Spleen (tissue), 11 donors: ENCODE results near the gene PLSCR4. TPM values are rescaled to one million over a fixed set of nuclear protein-coding genes. Genes with fewer than 3 reads are reported as not detected.

Experiments used
- DNase-seq: peaks from one replicate; pipeline ENCODE4 v3.0.0-alpha.2; 2020
- H3K27ac ChIP-seq, 8 donors: fragments of 200-600 bp; sonication (generic) in 7 of 8; 1 replicate in 4 of 8; 2 replicates in 4 of 8; pipeline versions ENCODE4 v1.5.0 to v1.8.0; 2016 to 2021; ENCODE audit warnings: inconsistent platforms in 4 of 8, mild to moderate bottlenecking in 4 of 8, moderate library complexity in 1 of 8
- H3K27me3 ChIP-seq, 7 donors: fragments of 200-600 bp; sonication (generic) in 6 of 7; replicated peaks in 1 of 7; 1 replicate in 4 of 7; 2 replicates in 3 of 7; pipeline versions ENCODE4 v1.5.0 to v1.8.0; 2016 to 2021; ENCODE audit warnings: inconsistent platforms in 3 of 7, mild to moderate bottlenecking in 1 of 7
- H3K36me3 ChIP-seq, 6 donors: fragments of 200-600 bp; sonication (generic) in 5 of 6; 1 replicate in 4 of 6; 2 replicates in 2 of 6; pipeline versions ENCODE4 v1.5.0 to v1.8.0; 2016 to 2021; ENCODE audit warnings: inconsistent platforms in 2 of 6
- H3K4me1 ChIP-seq, 6 donors: fragments of 200-600 bp; sonication (generic) in 5 of 6; 1 replicate in 3 of 6; 2 replicates in 3 of 6; pipeline versions ENCODE4 v1.5.0 to v1.8.0; 2016 to 2021; ENCODE audit warnings: inconsistent platforms in 3 of 6
- H3K4me3 ChIP-seq, 8 donors: fragments of 200-600 bp; sonication (generic) in 7 of 8; 1 replicate in 4 of 8; 2 replicates in 4 of 8; pipeline versions ENCODE4 v1.5.0 to v1.8.0; 2016 to 2021; ENCODE audit warnings: inconsistent platforms in 4 of 8, mild to moderate bottlenecking in 4 of 8, moderate library complexity in 2 of 8
- H3K9me3 ChIP-seq, 8 donors: fragments of 200-600 bp; sonication (generic) in 7 of 8; 1 replicate in 4 of 8; 2 replicates in 4 of 8; pipeline versions ENCODE4 v1.5.0 to v1.8.0; 2016 to 2021; ENCODE audit warnings: inconsistent platforms in 4 of 8
- POLR2A ChIP-seq, 3 donors: fragments of 450-650 bp; IDR thresholded peaks; one replicate each; pipeline ENCODE4 v1.5.1; 2017; ENCODE audit warnings: antibody characterized with exemption in 3 of 3, mild to moderate bottlenecking in 1 of 3
- POLR2AphosphoS5 ChIP-seq, 3 donors: sonication (generic); formaldehyde crosslinking; IDR thresholded peaks; one replicate each; pipeline ENCODE4 v1.5.1; 2017; ENCODE audit warnings: antibody characterized with exemption in 3 of 3
- WGBS, 5 donors: extraction: QIAGEN DNeasy Blood & Tissue Kit in 3 of 5; methylation state at CpG; one replicate each; pipeline versions ENCODE4 v1.1.5 to v1.1.7; 2013 to 2018; 5-methylcytosine and 5-hydroxymethylcytosine counted together
- intact Hi-C: fragments of 100-400 bp; cut with DNase I; formaldehyde crosslinking; loops from one replicate; pipeline ENCODE4 v1.15.0; 2023; ENCODE audit warnings: low total_unique reads
- polyA plus RNA-seq, 3 donors: library from polyadenylated mRNA; stranded (reverse); fragments of 200-250 nt; gene quantifications; one replicate each; pipeline ENCODE4 v1.2.1, GENCODE V29; 2013
- total RNA-seq, 7 donors: library from RNA; depleted of rRNA in 3 of 7; stranded (reverse); fragments of >200 nt in 3 of 7; fragmentation: NEBNext Ultra II Directional in 4 of 7; extraction: Animal tissue kit (Norgen Biotek cat#: 25700) in 4 of 7; gene quantifications; one replicate each; pipeline versions ENCODE4 v1.1.0 to v1.2.1, GENCODE V29; 2016 to 2021
- TF ChIP-seq, protein P1 (sequence below), 11 experiments: fragments of 200-600 bp in 7 of 11; fragments of 450-650 bp in 4 of 11; sonication (generic) in 4 of 11; IDR thresholded peaks in 8 of 11; conservative IDR thresholded peaks in 3 of 11; 1 replicate in 7 of 11; 2 replicates in 4 of 11; pipeline versions ENCODE4 v1.4.0 to v1.8.0; 2016 to 2021; ENCODE audit warnings: antibody characterized with exemption in 11 of 11, inconsistent platforms in 4 of 11, mild to moderate bottlenecking in 1 of 11
- donor health status: healthy with polysubstance abuse.
- donor health status: DM: no; HTN: no; CAD: no; lungs with moderate emphysema.
- donor health status: DM: no; HTN: no; CAD: no.
- donor health status: Bipolar disorder and iron deficiency.
- donor health status: healthy.
- donor health status: DM: no; HTN: no; CAD: no.
- donor health status: DM: yes; HTN: yes; CAD: no.

The PLSCR4 gene
- total and polyA plus RNA-seq, 10 donors = 4.7 to 77.5 (median 36.0) TPM

DNA sequence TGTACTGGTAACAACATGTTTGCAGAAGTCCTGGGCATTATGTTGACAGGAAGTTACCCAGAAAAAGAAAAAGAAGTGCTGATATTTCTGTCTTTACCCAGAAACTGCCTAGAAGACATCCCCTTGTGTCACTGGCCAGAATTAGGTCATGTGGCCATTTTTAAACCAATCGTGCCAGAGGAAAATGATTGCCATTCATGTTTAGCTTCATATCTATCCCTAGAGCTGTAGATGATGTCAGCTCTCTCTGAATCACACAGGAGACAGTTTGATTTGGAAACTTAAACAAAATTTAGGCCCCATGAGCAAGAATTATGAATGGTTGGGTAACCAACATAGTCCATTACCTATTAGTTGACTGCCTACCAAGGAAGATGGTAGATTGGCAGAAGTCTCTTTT, 81.0 kb downstream of the PLSCR4 start:
- 82 to 92% (median 89%) methylated on average over 1 of the region's 1 CpG for WGBS, 5 donors
- DNase-seq = no peak

DNA sequence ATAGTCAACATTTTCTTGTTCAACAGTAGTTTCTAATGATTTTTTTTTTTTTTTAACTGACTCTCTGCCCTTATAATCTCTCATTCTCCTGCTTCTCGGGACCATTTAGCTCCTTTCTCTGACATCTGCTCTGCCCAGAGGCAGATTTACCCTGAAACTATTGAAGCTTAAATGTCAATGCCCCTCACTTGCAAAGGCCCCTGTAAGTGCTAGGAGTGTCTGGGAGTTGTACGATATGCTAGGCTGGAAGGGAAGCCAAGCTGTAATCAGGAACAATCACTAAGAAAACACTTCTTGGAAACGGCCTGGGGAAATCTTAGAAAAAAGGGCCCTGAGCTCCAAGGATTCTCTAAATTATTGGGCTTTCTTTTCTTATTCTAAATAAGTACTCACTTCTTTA, 84.1 kb downstream of the PLSCR4 start:
- Histone ChIP-seq H3K4me1 (peaks cover 0 to 8% (median 6%) of the 10 kb centered on the region in 6 donors), H3K36me3 (no peaks in the 10 kb centered on the region), H3K27me3 (peaks cover 0 to 27% (median 0%) of the 10 kb centered on the region in 7 donors), H3K27ac (no peak overlapping the region), H3K4me3 (no peak overlapping the region), H3K9me3 (no peaks in the 10 kb centered on the region)
- DNase-seq = no peak
- intact Hi-C loops = no loop called here
- WGBS, 5 donors = 68 to 76% (median 75%) methylated on average over 3 of the region's 3 CpGs
- TF ChIP-seq POLR2A (IDR thresholded peaks at IDR 0.05) = no peak
- TF ChIP-seq, protein P1, sequence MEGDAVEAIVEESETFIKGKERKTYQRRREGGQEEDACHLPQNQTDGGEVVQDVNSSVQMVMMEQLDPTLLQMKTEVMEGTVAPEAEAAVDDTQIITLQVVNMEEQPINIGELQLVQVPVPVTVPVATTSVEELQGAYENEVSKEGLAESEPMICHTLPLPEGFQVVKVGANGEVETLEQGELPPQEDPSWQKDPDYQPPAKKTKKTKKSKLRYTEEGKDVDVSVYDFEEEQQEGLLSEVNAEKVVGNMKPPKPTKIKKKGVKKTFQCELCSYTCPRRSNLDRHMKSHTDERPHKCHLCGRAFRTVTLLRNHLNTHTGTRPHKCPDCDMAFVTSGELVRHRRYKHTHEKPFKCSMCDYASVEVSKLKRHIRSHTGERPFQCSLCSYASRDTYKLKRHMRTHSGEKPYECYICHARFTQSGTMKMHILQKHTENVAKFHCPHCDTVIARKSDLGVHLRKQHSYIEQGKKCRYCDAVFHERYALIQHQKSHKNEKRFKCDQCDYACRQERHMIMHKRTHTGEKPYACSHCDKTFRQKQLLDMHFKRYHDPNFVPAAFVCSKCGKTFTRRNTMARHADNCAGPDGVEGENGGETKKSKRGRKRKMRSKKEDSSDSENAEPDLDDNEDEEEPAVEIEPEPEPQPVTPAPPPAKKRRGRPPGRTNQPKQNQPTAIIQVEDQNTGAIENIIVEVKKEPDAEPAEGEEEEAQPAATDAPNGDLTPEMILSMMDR (IDR thresholded peaks at IDR 0.05 in 8 of 11, conservative IDR thresholded peaks at IDR 0.05 in 3 of 11) = no peak
- no peak for TF ChIP-seq POLR2AphosphoS5 (IDR thresholded peaks at IDR 0.05)

More for the DNA sequence above, 81.0 kb downstream of the PLSCR4 start:
- Histone ChIP-seq H3K9me3 (no peaks in the 10 kb centered on the region), H3K27ac (no peak overlapping the region), H3K27me3 (no peaks in the 10 kb centered on the region), H3K36me3 (no peaks in the 10 kb centered on the region), H3K4me3 (no peak overlapping the region), H3K4me1 (no peaks in the 10 kb centered on the region)
- TF ChIP-seq, protein P1 (IDR thresholded peaks at IDR 0.05 in 8 of 11, conservative IDR thresholded peaks at IDR 0.05 in 3 of 11) = no peak
- TF ChIP-seq POLR2AphosphoS5 (IDR thresholded peaks at IDR 0.05) (no peak), POLR2A (IDR thresholded peaks at IDR 0.05) (no peak)
- intact Hi-C loops = no loop called here

DNA sequence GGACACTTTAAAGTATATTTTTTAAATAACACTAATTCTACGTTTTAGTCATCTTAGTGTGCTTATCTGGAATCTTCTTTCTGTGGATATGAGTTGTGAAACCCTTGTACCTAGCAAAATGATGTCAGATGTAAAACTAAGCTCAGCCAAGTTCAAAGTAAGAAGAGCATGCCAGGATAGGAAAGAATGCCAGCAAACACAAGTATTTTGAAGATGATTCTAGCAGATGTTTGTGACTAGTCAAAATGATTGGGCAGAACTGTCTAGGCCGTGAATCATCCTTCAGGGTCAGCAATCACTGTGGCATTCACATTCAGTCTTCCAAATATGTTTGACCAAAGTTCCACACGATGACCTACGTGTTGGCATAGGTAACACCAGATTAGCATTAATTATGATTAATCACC, 84.5 kb downstream of the PLSCR4 start:
- H3K36me3 ChIP-seq = no peaks in the 10 kb centered on the region
- DNase-seq = no peak
- intact Hi-C loops = no loop called here
- WGBS, 5 donors = 69 to 83% (median 74%) methylated on average over 4 of the region's 4 CpGs
- no peak overlapping the region for H3K4me3 ChIP-seq
- peaks cover 0 to 31% (median 2%) of the 10 kb centered on the region in 7 donors for H3K27me3 ChIP-seq
- no peaks in the 10 kb centered on the region for H3K9me3 ChIP-seq
- no peak for TF ChIP-seq POLR2AphosphoS5 (IDR thresholded peaks at IDR 0.05)
- TF ChIP-seq, protein P1 (IDR thresholded peaks at IDR 0.05 in 8 of 11, conservative IDR thresholded peaks at IDR 0.05 in 3 of 11) = no peak
- no peak for TF ChIP-seq POLR2A (IDR thresholded peaks at IDR 0.05)
- peaks cover 2 to 12% (median 10%) of the 10 kb centered on the region in 6 donors for H3K4me1 ChIP-seq
- no peak overlapping the region for H3K27ac ChIP-seq

DNA sequence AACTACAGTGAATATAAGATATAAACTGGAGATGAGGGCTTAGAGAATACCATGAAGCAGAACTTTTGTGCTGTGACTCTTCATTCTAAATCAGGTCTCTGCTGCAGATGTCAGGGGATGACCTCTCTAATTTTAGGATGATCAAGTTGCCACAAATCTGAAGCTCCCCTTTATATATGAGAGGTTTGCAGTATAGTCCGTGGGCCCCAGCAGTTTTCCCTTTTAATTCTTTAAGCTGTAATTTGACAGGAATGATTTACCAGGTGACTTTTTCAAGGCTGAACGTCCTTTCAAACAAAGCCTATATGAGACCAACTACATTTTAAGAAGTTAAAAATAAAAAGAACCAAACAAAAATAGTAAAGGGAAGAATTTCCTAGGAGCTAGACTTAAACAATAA, 85.0 kb downstream of the PLSCR4 start:
- 60 to 74% (median 69%) methylated on average over 2 of the region's 2 CpGs for WGBS, 5 donors
- Histone ChIP-seq H3K27ac (no peak overlapping the region), H3K9me3 (no peaks in the 10 kb centered on the region), H3K4me3 (no peak overlapping the region), H3K36me3 (no peaks in the 10 kb centered on the region), H3K27me3 (peaks cover 0 to 36% (median 8%) of the 10 kb centered on the region in 7 donors), H3K4me1 (peaks cover 2 to 17% (median 15%) of the 10 kb centered on the region in 6 donors)
- intact Hi-C loops = no loop called here
- TF ChIP-seq, protein P1 (IDR thresholded peaks at IDR 0.05 in 8 of 11, conservative IDR thresholded peaks at IDR 0.05 in 3 of 11) = no peak
- no peak for TF ChIP-seq POLR2AphosphoS5 (IDR thresholded peaks at IDR 0.05)
- no peak for DNase-seq
